Esophagus muscularis mucosa (tissue), 4 donors: ENCODE results near the gene TBL3. TPM values are rescaled to one million over a fixed set of nuclear protein-coding genes. Genes with fewer than 3 reads are reported as not detected.

ENCODE experiments used
- DNase-seq: peaks from one replicate; pipeline ENCODE4 v3.0.0-alpha.2; 2017; ENCODE audit errors: extremely low spot score
- H3K27ac ChIP-seq, 4 donors: fragments of 200-600 bp; sonication (generic); replicated peaks in 1 of 4; 1 replicate in 3 of 4; 2 replicates in 1 of 4; pipeline ENCODE4 v1.5.1; 2016 to 2019; ENCODE audit warnings: mild to moderate bottlenecking in 1 of 4
- H3K27me3 ChIP-seq, 4 donors: fragments of 200-600 bp; sonication (generic); one replicate each; pipeline versions ENCODE4 v1.5.1 to v1.6.0; 2016 to 2019
- H3K36me3 ChIP-seq, 4 donors: fragments of 200-600 bp; sonication (generic); one replicate each; pipeline ENCODE4 v1.5.1; 2016 to 2019
- H3K4me1 ChIP-seq, 4 donors: fragments of 200-600 bp; sonication (generic); one replicate each; pipeline ENCODE4 v1.5.1; 2016 to 2019
- H3K4me3 ChIP-seq, 4 donors: fragments of 200-600 bp; sonication (generic); 1 replicate in 2 of 4; 2 replicates in 2 of 4; pipeline ENCODE4 v1.5.1; 2016 to 2019; ENCODE audit warnings: mild to moderate bottlenecking in 4 of 4, moderate library complexity in 1 of 4
- H3K9me3 ChIP-seq, 4 donors: fragments of 200-600 bp; sonication (generic); 1 replicate in 3 of 4; 2 replicates in 1 of 4; pipeline ENCODE4 v1.5.1; 2016 to 2019
- CTCF ChIP-seq, 3 experiments: fragments of 200-600 bp in 2 of 3; fragments of 450-650 bp in 1 of 3; sonication (generic) in 2 of 3; IDR thresholded peaks; one replicate each; pipeline ENCODE4 v1.5.1; 2017 to 2019; ENCODE audit warnings: antibody characterized with exemption in 3 of 3, mild to moderate bottlenecking in 2 of 3, moderate library complexity in 1 of 3
- EP300 ChIP-seq: sonication (generic); formaldehyde crosslinking; IDR thresholded peaks from one replicate; pipeline ENCODE4 v1.6.1; 2017; ENCODE audit warnings: antibody characterized with exemption
- POLR2A ChIP-seq: fragments of 450-650 bp; IDR thresholded peaks from one replicate; pipeline ENCODE4 v1.6.1; 2017; ENCODE audit warnings: antibody characterized with exemption, moderate library complexity, mild to moderate bottlenecking, low read depth
- POLR2AphosphoS5 ChIP-seq, 2 donors: sonication (generic); formaldehyde crosslinking; IDR thresholded peaks; one replicate each; pipeline ENCODE4 v1.6.1; 2017; ENCODE audit warnings: antibody characterized with exemption in 2 of 2
- WGBS: methylation state at CpG from one replicate; pipeline ENCODE4 v1.1.5; 2018; 5-methylcytosine and 5-hydroxymethylcytosine counted together
- intact Hi-C: fragments of 100-400 bp; cut with DNase I; formaldehyde crosslinking; loops from one replicate; pipeline ENCODE4 v1.15.1; 2023
- total RNA-seq, 4 donors: library from RNA; depleted of rRNA; stranded (reverse); fragments of >200 nt; gene quantifications; one replicate each; pipeline versions ENCODE4 v1.1.0 to v1.2.1, GENCODE V29; 2016

The TBL3 gene
- total RNA-seq, 4 donors from 2014 or later: 27.0 to 42.9 (median 36.9) TPM

GRCh38 chr16:1942810-1943726 lies 28.8 kb upstream of the TBL3 start, which contains the start of gene MSRB1:
TSS of gene MSRB1 (minus strand) at chr16:1943199. CDS start at chr16:1943156, 43 bp downstream.
- Histone ChIP-seq H3K27me3 (no peaks in the 10 kb centered on the region), H3K27ac (peak within 1 kb of the TSS; percentile 81 to 97 (median 94)), H3K36me3 (peaks cover 27 to 33% (median 32%) of the 10 kb centered on the region in 4 donors), H3K9me3 (no peaks in the 10 kb centered on the region), H3K4me3 (peak within 1 kb of the TSS; percentile 76 to 96 (median 84)), H3K4me1 (peaks cover 12 to 34% (median 29%) of the 10 kb centered on the region in 4 donors)
- intact Hi-C loops: no loop called here
- TF ChIP-seq CTCF (IDR thresholded peaks at IDR 0.05): peak in 1 of 3 experiments; percentile 5
- peak; percentile 97 for TF ChIP-seq POLR2A
- TF ChIP-seq EP300: no peak
- peak; percentile 98 to 99 for TF ChIP-seq POLR2AphosphoS5 (IDR thresholded peaks at IDR 0.05)
- WGBS: 1% methylated on average over 42 of the region's 77 CpGs
- peak; percentile 100 for DNase-seq

DNA sequence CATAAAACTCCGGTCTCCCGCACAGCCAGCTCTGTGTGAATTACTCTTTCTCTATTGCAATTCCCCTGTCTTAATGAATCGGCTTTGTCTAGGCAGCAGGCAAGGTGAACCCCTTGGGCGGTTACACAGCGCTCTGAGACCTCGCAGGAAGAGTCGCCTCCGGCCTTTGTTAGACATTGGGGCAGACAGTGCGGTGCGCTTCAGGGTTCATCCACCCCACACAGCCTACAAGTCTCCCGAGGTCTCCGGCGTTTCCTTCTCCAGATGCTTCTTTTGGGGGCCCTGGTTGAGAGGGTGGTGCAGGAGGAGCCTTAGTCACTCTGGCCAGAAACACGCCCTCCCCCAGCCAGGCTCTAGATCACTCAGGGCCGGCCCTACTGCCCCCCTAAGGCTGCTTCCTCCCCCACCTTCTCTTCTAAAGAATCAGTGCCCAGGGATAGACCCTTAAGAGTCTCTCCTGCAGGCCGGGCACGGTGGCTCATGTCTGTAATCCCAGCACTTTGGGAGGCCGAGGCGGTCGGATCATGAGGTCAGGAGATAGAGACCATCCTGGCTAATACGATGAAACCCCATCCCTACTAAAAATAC lies 27.1 kb upstream of the TBL3 start:
- 93% methylated on average over 16 of the region's 21 CpGs for WGBS
- Histone ChIP-seq H3K27me3 (no peaks in the 10 kb centered on the region), H3K4me1 (peaks cover 12 to 34% (median 29%) of the 10 kb centered on the region in 4 donors), H3K4me3 (no peak overlapping the region), H3K9me3 (no peaks in the 10 kb centered on the region), H3K27ac (no peak overlapping the region), H3K36me3 (peaks cover 10 to 17% (median 15%) of the 10 kb centered on the region in 4 donors)
- TF ChIP-seq EP300 (no peak), POLR2A (no peak), CTCF (IDR thresholded peaks at IDR 0.05) (no peak), POLR2AphosphoS5 (IDR thresholded peaks at IDR 0.05) (no peak)
- DNase-seq: no peak
- intact Hi-C loops: no loop called here

DNA sequence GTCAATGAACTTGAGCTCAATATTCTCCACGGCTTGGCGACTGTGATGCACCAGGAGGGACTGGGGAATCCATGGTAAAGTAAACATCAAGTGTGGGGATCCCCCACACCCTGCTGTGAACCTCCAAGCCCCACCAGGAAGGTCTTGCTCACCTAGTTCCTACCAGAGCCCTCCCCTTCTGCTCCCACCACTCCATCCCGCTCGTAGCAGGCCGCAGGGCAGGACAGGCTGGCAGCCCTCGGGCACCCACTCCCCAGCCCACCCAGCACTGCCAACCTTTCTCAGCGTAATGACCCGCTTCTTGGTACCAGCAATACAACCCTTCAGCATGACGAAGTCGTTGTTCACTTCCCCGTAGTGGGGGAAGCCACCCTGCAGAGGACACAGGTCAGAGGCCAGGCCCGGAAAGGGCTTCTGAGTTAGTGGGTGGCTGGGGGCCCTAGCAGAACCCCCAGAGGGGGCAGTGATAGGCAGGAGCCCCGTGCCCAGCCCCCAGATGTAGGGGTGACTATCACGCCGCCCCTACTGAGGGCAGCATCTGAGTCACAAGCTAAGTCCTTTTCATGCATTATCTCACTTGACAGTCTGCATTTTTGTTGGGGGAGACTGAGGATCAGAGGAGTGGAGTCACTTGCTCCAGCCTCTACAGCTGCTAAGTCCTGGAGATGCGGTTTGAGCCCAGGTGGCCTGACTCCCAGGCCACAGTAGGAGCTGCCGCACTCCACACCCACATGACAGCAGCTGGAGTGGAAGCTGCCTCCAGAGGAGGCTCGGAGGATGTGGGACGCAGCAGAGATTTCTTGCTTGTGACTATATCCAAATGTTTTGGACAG lies 26.1 kb upstream of the TBL3 start:
- no peak overlapping the region for H3K27ac ChIP-seq
- intact Hi-C loops: no loop called here
- DNase-seq: no peak
- no peak overlapping the region for H3K4me3 ChIP-seq
- no peaks in the 10 kb centered on the region for H3K27me3 ChIP-seq
- H3K4me1 ChIP-seq: peaks cover 12 to 29% (median 27%) of the 10 kb centered on the region in 4 donors
- TF ChIP-seq CTCF (IDR thresholded peaks at IDR 0.05): no peak
- TF ChIP-seq POLR2A: no peak
- no peak for TF ChIP-seq EP300
- TF ChIP-seq POLR2AphosphoS5 (IDR thresholded peaks at IDR 0.05): no peak
- whole genome bisulfite sequencing: 88% methylated on average over 17 of the region's 19 CpGs
- peaks cover 1 to 6% (median 5%) of the 10 kb centered on the region in 4 donors for H3K36me3 ChIP-seq
- H3K9me3 ChIP-seq: no peaks in the 10 kb centered on the region

DNA sequence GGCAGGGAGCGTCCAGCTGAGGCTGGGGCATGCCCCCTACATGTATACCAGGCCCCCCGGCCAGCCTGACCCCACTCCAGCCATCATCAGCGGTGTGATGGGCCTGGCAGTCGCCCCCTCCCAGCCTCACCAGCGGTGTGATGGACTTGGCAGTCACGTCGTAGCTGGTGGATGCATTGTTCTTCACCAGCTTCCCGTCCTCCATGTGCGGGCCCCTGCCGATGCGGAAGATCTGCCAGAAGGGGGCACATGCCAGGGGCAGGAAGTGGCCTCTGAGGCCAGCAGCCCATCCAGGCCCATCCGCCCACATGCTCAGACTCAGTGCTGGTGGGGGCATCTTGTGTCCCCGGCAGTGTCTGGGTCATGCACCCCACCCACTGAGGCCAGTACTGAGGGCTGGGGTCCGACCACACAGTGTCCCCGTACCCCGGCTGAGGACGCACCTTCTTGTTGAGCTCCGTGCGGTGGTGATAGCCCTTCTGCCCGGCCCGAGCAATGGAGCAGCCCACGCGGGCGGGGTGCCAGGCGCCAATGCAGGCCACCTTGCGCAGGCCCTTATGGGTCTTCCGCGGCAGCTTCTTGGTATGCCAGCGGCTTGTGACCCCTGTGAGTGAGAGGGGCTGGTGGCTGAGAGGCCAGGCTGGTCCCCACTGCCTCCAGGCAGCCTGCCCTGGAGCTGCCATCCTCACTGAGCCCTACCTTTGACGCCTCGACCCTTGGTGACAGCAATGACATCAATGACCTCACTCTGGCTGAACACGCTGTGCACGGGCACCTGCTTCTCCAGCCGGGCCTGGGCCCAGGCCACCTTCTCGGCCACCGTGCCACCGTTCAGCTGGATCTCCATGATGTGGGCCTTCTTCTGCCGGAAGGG lies 25.1 kb upstream of the TBL3 start:
- Histone ChIP-seq H3K9me3 (no peaks in the 10 kb centered on the region), H3K4me1 (peaks cover 8 to 19% (median 17%) of the 10 kb centered on the region in 4 donors), H3K27ac (no peak overlapping the region), H3K27me3 (no peaks in the 10 kb centered on the region), H3K36me3 (no peaks in the 10 kb centered on the region), H3K4me3 (no peak overlapping the region)
- no peak for DNase-seq
- intact Hi-C loops: no loop called here
- 89% methylated on average over 19 of the region's 38 CpGs for WGBS
- TF ChIP-seq POLR2A (no peak), CTCF (IDR thresholded peaks at IDR 0.05) (no peak), POLR2AphosphoS5 (IDR thresholded peaks at IDR 0.05) (no peak), EP300 (no peak)
